HG02884 (cell line): ENCODE data around the gene HCRTR1.

Experiments used
- ATAC-seq: cut with Tn5 transposase; IDR thresholded peaks from one replicate; pipeline ENCODE4 v1.9.1; 2021; ENCODE audit warnings: mild to moderate bottlenecking, moderate library complexity; ENCODE audit not compliant: unreplicated experiment

HCRTR1 gene

DNA sequence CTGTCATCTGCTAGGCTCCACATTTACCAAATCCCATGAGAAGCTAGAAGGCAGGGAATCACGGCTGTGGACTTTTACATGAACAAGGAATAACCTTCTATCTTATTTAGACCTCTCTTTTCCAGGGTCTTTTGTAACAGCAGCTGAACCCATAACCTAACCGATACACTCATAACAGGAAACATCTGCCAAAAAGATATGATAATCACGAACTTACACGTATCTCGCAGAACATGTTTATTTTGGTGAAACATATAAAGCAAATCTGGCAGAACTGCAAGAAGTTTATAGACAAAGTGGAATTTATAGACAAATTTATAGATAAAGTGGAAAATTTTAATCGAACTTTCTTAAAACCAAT is 20.8 kb upstream of the HCRTR1 start:
- ATAC-seq = no peak

DNA sequence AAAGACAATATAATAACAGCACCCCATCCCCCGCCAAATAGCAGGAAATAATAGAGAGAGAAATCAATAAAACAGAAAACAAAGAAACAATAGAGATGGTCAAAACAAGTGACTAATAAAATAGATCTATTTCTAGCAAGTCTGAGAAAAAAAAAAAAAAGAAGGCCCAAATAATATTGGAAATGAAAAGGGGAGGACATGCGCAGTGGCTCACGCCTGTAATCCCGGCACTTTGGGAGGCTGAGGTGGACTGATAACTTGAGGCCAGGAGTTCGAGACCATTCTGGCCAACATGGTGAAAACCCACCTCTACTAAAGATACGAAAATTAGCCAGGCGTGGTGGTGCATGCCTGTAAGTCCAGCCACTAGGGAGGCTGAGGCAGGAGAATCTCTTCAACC is 18.5 kb upstream of the HCRTR1 start:
- ATAC-seq = no peak

- no peak for ATAC-seq
Observed at GRCh38 chr1:31600641-31601040, 16.8 kb upstream of the HCRTR1 start.

GRCh38 chr1:31602081-31602480 is 15.4 kb upstream of the HCRTR1 start:
- no peak for ATAC-seq

DNA sequence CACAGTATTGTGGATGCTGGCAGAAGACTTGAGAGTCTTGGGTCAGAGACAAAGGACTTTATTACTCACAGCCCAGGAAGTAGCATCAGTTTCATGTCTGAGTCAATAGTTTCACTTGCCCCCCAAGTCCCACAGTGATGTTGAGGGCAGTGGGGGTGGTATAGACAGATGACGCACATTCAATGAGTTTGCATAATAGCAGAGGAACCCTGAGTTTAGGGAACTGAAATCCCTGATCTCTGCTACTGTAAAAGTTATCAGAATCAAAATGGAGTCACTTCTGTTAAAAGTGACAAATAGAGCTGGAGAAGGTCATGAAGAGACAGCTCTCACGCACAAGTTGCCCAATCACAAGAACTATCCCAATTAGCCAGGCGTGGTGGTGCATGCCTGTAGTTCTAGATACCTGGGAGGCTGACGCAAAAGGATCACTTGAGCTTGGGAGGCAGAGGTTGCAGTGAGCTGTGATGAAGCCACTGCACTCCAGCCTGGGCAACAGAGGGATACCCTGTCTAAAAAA is 11.5 kb upstream of the HCRTR1 start:
- peak; percentile 78 for ATAC-seq

GRCh38 chr1:31607360-31607759 is 10.1 kb upstream of the HCRTR1 start:
- no peak for ATAC-seq

GRCh38 chr1:31609514-31610118 is 7.9 kb upstream of the HCRTR1 start:
- ATAC-seq = no peak

DNA sequence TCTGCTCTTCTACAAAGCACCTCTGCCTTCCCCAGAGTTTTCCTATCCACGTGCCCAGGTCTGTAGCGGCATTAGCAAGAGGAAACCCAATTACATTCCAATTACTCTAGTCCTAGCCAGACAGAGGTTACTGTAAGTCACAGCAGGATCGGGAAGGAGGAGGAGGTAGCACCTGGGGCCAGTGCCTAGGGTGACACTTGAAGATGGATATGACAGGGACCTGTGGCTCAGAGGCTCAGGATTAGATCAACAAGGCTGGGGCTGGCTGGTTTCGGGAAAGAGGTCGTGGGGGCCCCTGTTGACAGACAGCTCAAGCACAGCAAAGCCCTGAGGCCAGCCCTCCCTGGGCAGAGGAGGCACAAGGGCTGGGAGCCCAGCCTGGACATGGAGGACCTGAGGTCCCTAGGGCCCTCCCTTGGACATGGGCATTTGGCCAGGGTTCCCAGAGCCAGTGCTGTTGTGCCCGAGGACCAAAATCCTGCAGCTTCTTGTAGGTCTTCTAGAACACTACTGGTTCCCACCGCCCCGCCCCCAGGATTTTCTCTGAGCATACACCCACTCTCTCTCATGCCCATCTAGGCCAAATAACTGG is 3.0 kb upstream of the HCRTR1 start:
- no peak for ATAC-seq

- no peak for ATAC-seq
Observed at GRCh38 chr1:31615414-31615813, 2.1 kb upstream of the HCRTR1 start.

DNA sequence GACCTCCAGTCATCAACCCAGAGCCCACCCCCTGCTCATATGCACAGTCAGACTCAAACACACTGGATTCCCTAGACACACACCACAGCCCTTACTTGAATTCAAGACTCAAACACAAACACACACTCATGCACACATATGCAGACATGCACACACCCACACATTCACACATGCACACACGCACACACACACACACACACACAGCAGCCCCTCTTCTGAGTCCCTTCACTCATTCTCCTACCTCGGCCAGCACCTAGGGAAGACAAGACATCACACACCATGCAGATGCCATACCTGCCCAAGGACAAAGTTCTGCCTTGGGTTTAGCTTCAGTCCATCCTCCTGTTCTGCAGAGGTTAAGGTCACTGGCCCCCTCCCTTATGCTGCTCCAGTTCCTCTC is 1.6 kb upstream of the HCRTR1 start:
- ATAC-seq = no peak

- no peak for ATAC-seq
Observed at GRCh38 chr1:31617916-31618746, 642 bp downstream of the HCRTR1 start.

- no peak for ATAC-seq
Observed at GRCh38 chr1:31618916-31619846, 1.7 kb downstream of the HCRTR1 start.

DNA sequence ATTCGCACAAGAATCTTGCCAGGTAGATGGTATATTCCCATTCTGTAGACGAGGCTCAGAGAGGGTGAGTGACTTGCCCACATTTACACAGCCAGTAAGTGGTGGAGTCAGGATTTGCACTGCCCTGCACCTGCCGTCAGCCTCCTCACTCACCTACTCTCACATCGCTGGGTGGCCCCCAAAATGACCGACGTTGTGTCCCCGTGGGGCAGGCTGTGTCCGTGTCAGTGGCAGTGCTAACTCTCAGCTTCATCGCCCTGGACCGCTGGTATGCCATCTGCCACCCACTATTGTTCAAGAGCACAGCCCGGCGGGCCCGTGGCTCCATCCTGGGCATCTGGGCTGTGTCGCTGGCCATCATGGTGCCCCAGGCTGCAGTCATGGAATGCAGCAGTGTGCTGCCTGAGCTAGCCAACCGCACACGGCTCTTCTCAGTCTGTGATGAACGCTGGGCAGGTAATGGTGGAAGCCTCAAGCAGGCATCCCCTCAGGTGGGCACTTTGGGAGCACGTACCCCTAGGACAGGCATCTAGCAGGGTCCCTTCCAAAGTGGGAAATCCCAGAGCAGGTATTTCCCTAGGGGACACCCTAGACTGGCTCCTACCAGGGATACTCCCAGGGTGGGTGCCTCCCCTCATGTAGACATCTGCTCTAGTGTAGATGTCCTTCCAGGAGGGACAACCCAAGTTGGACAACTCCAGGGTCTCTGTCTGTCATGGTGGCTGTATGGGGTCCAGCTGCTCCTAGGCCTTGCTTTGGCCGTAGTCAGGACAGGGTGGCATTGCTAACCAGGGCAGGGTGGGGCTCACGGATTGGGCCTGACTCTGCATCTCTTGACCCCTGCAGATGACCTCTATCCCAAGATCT is 3.4 kb downstream of the HCRTR1 start:
- ATAC-seq = no peak

DNA sequence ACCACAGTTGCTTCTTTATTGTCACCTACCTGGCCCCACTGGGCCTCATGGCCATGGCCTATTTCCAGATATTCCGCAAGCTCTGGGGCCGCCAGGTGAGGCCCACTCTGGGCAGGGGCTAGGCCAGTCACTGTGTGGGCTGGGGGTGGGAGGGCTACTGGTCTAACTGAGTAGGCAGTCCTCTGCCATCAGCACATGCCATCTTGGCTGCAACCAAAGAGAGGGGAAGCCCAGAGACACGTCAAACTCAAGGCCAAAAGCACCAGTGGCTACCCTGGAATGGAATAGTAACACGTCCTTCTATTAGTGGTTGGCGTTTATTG is 4.0 kb downstream of the HCRTR1 start:
- no peak for ATAC-seq

- no peak for ATAC-seq
Observed at GRCh38 chr1:31621847-31622730, 4.6 kb downstream of the HCRTR1 start.

DNA sequence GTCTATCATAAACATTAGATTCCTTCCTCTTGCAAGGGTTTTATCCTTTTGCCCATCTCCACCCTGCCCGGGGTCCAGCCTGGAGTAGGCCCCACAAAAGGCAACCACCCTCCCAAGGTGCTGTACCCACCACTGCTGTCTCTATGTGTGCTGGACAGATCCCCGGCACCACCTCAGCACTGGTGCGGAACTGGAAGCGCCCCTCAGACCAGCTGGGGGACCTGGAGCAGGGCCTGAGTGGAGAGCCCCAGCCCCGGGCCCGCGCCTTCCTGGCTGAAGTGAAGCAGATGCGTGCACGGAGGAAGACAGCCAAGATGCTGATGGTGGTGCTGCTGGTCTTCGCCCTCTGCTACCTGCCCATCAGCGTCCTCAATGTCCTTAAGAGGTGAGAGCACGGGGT is 5.9 kb downstream of the HCRTR1 start:
- no peak for ATAC-seq

GRCh38 chr1:31624309-31624708 is 6.8 kb downstream of the HCRTR1 start:
- no peak for ATAC-seq

DNA sequence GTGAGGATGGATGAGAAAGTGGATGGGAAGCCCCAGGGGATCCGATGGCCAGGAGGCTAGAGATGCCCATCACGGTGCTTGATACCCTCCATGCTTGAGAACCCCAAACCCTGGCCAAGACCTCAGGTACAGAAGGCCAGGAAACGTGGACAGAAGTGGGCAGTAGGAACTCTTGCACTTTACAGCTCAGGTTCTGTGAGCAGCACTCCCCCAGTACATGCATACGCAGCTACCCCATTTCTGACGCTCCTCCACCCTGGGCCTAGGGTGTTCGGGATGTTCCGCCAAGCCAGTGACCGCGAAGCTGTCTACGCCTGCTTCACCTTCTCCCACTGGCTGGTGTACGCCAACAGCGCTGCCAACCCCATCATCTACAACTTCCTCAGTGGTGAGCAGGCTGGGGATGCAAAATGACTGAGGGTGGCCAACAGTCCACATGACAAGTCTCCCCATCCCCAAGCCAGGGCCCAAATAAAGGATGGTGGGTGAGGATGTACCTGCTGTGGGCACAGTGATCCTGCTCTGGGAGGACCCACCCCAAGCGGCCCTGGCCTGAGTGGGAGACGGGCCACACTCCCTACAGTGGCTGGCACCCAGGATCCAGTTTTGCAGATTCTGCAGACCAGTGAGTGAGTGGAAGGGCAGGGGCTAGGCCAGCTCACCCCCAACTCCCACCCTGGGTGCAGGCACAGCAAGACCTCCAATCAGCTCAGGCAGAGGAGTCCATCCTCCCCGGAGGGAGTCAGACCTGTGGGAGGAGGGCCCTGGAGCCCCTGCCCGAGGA is 7.4 kb downstream of the HCRTR1 start:
- no peak for ATAC-seq
